ENCODE results near the gene CCSER1.
"Not testable (repeated sequence)": the region's sequence is repeated elsewhere in the genome, so short reads cannot be mapped to it uniquely, and the experiment has no call there.

Gene CCSER1

GRCh38 chr4:91154041-91154440 lies 1026.8 kb downstream of the CCSER1 start:
- not testable (repeated sequence) for H3K36me3 ChIP-seq (ENCODE audit: control insufficient read depth in 2 of 2, insufficient read depth in 2 of 2, low read length in 2 of 2); H3K27me3 ChIP-seq (ENCODE audit: control insufficient read depth in 1 of 2, insufficient read depth in 2 of 2, low read length in 2 of 2); H3K4me3 ChIP-seq (ENCODE audit: low read length in 2 of 2); H3K9ac ChIP-seq (ENCODE audit: low read length in 2 of 2); H3K9me3 ChIP-seq (ENCODE audit: control insufficient read depth in 2 of 2, low read length in 2 of 2); H3K27ac ChIP-seq (ENCODE audit: low read length); H3K4me1 ChIP-seq (ENCODE audit: control insufficient read depth, insufficient read depth, low read length)

GRCh38 chr4:91167864-91168653 lies 1040.9 kb downstream of the CCSER1 start:
- H3K4me3 ChIP-seq (ENCODE audit: low read length in 2 of 2); H3K9ac ChIP-seq (ENCODE audit: low read length in 2 of 2); H3K9me3 ChIP-seq (ENCODE audit: control insufficient read depth in 2 of 2, low read length in 2 of 2); H3K27me3 ChIP-seq (ENCODE audit: control insufficient read depth in 1 of 2, insufficient read depth in 2 of 2, low read length in 2 of 2); H3K4me1 ChIP-seq (ENCODE audit: control insufficient read depth, insufficient read depth, low read length); H3K27ac ChIP-seq (ENCODE audit: low read length); H3K36me3 ChIP-seq (ENCODE audit: control insufficient read depth in 2 of 2, insufficient read depth in 2 of 2, low read length in 2 of 2): not testable (repeated sequence)

- H3K27me3 ChIP-seq (ENCODE audit: control insufficient read depth in 1 of 2, insufficient read depth in 2 of 2, low read length in 2 of 2), result no peaks in the 10 kb centered on the region
- H3K36me3 ChIP-seq (ENCODE audit: control insufficient read depth in 2 of 2, insufficient read depth in 2 of 2, low read length in 2 of 2), result no peaks in the 10 kb centered on the region
- no peak overlapping the region for H3K9ac ChIP-seq (ENCODE audit: low read length in 2 of 2)
- H3K9me3 ChIP-seq (ENCODE audit: control insufficient read depth in 2 of 2, low read length in 2 of 2), result no peaks in the 10 kb centered on the region
- no peak overlapping the region for H3K4me3 ChIP-seq (ENCODE audit: low read length in 2 of 2)
- no peaks in the 10 kb centered on the region for H3K4me1 ChIP-seq (ENCODE audit: control insufficient read depth, insufficient read depth, low read length)
- no peak overlapping the region for H3K27ac ChIP-seq (ENCODE audit: low read length)
These were observed 1043.6 kb downstream of the CCSER1 start for GRCh38 chr4:91170768-91171167.

GRCh38 chr4:91171217-91171616 lies 1044.0 kb downstream of the CCSER1 start:
- no peak overlapping the region for H3K9ac ChIP-seq (ENCODE audit: low read length in 2 of 2)
- H3K27ac ChIP-seq (ENCODE audit: low read length), result no peak overlapping the region
- no peaks in the 10 kb centered on the region for H3K36me3 ChIP-seq (ENCODE audit: control insufficient read depth in 2 of 2, insufficient read depth in 2 of 2, low read length in 2 of 2)
- no peaks in the 10 kb centered on the region for H3K27me3 ChIP-seq (ENCODE audit: control insufficient read depth in 1 of 2, insufficient read depth in 2 of 2, low read length in 2 of 2)
- H3K4me1 ChIP-seq (ENCODE audit: control insufficient read depth, insufficient read depth, low read length), result no peaks in the 10 kb centered on the region
- H3K4me3 ChIP-seq (ENCODE audit: low read length in 2 of 2), result no peak overlapping the region
- H3K9me3 ChIP-seq (ENCODE audit: control insufficient read depth in 2 of 2, low read length in 2 of 2), result no peaks in the 10 kb centered on the region

- H3K4me3 ChIP-seq (ENCODE audit: low read length in 2 of 2); H3K27ac ChIP-seq (ENCODE audit: low read length); H3K36me3 ChIP-seq (ENCODE audit: control insufficient read depth in 2 of 2, insufficient read depth in 2 of 2, low read length in 2 of 2); H3K4me1 ChIP-seq (ENCODE audit: control insufficient read depth, insufficient read depth, low read length); H3K9ac ChIP-seq (ENCODE audit: low read length in 2 of 2); H3K27me3 ChIP-seq (ENCODE audit: control insufficient read depth in 1 of 2, insufficient read depth in 2 of 2, low read length in 2 of 2); H3K9me3 ChIP-seq (ENCODE audit: control insufficient read depth in 2 of 2, low read length in 2 of 2): not testable (repeated sequence)
These were observed 1057.9 kb downstream of the CCSER1 start for GRCh38 chr4:91185061-91185460.

GRCh38 chr4:91198951-91199350 lies 1071.8 kb downstream of the CCSER1 start:
- Histone ChIP-seq H3K4me1 (ENCODE audit: control insufficient read depth, insufficient read depth, low read length) (no peaks in the 10 kb centered on the region), H3K36me3 (ENCODE audit: control insufficient read depth in 2 of 2, insufficient read depth in 2 of 2, low read length in 2 of 2) (no peaks in the 10 kb centered on the region), H3K27me3 (ENCODE audit: control insufficient read depth in 1 of 2, insufficient read depth in 2 of 2, low read length in 2 of 2) (no peaks in the 10 kb centered on the region), H3K9ac (ENCODE audit: low read length in 2 of 2) (no peak overlapping the region), H3K4me3 (ENCODE audit: low read length in 2 of 2) (peak overlapping the region in 1 of 2 donors; percentile 30), H3K27ac (ENCODE audit: low read length) (no peak overlapping the region), H3K9me3 (ENCODE audit: control insufficient read depth in 2 of 2, low read length in 2 of 2) (no peaks in the 10 kb centered on the region)

- Histone ChIP-seq H3K27ac (ENCODE audit: low read length) (no peak overlapping the region), H3K4me3 (ENCODE audit: low read length in 2 of 2) (no peak overlapping the region), H3K36me3 (ENCODE audit: control insufficient read depth in 2 of 2, insufficient read depth in 2 of 2, low read length in 2 of 2) (no peaks in the 10 kb centered on the region), H3K27me3 (ENCODE audit: control insufficient read depth in 1 of 2, insufficient read depth in 2 of 2, low read length in 2 of 2) (no peaks in the 10 kb centered on the region), H3K9me3 (ENCODE audit: control insufficient read depth in 2 of 2, low read length in 2 of 2) (no peaks in the 10 kb centered on the region), H3K4me1 (ENCODE audit: control insufficient read depth, insufficient read depth, low read length) (no peaks in the 10 kb centered on the region), H3K9ac (ENCODE audit: low read length in 2 of 2) (no peak overlapping the region)
These were observed 1080.3 kb downstream of the CCSER1 start for GRCh38 chr4:91207535-91207934.

GRCh38 chr4:91212211-91212610 lies 1085.0 kb downstream of the CCSER1 start:
- Histone ChIP-seq H3K4me1 (ENCODE audit: control insufficient read depth, insufficient read depth, low read length) (no peaks in the 10 kb centered on the region), H3K9ac (ENCODE audit: low read length in 2 of 2) (no peak overlapping the region), H3K9me3 (ENCODE audit: control insufficient read depth in 2 of 2, low read length in 2 of 2) (no peaks in the 10 kb centered on the region), H3K27me3 (ENCODE audit: control insufficient read depth in 1 of 2, insufficient read depth in 2 of 2, low read length in 2 of 2) (no peaks in the 10 kb centered on the region), H3K27ac (ENCODE audit: low read length) (no peak overlapping the region), H3K36me3 (ENCODE audit: control insufficient read depth in 2 of 2, insufficient read depth in 2 of 2, low read length in 2 of 2) (no peaks in the 10 kb centered on the region), H3K4me3 (ENCODE audit: low read length in 2 of 2) (no peak overlapping the region)

GRCh38 chr4:91217831-91218403 lies 1090.7 kb downstream of the CCSER1 start:
- H3K4me1 ChIP-seq (ENCODE audit: control insufficient read depth, insufficient read depth, low read length); H3K9me3 ChIP-seq (ENCODE audit: control insufficient read depth in 2 of 2, low read length in 2 of 2); H3K9ac ChIP-seq (ENCODE audit: low read length in 2 of 2); H3K27me3 ChIP-seq (ENCODE audit: control insufficient read depth in 1 of 2, insufficient read depth in 2 of 2, low read length in 2 of 2); H3K4me3 ChIP-seq (ENCODE audit: low read length in 2 of 2); H3K27ac ChIP-seq (ENCODE audit: low read length); H3K36me3 ChIP-seq (ENCODE audit: control insufficient read depth in 2 of 2, insufficient read depth in 2 of 2, low read length in 2 of 2): not testable (repeated sequence)

- Histone ChIP-seq H3K27ac (ENCODE audit: low read length) (no peak overlapping the region), H3K4me1 (ENCODE audit: control insufficient read depth, insufficient read depth, low read length) (no peaks in the 10 kb centered on the region), H3K36me3 (ENCODE audit: control insufficient read depth in 2 of 2, insufficient read depth in 2 of 2, low read length in 2 of 2) (no peaks in the 10 kb centered on the region)
These were observed 1093.1 kb downstream of the CCSER1 start for GRCh38 chr4:91220315-91220714.

GRCh38 chr4:91222014-91222413 lies 1094.8 kb downstream of the CCSER1 start:
- Histone ChIP-seq H3K4me1 (ENCODE audit: control insufficient read depth, insufficient read depth, low read length) (no peaks in the 10 kb centered on the region), H3K36me3 (ENCODE audit: control insufficient read depth in 2 of 2, insufficient read depth in 2 of 2, low read length in 2 of 2) (no peaks in the 10 kb centered on the region), H3K9me3 (ENCODE audit: control insufficient read depth in 2 of 2, low read length in 2 of 2) (no peaks in the 10 kb centered on the region), H3K27me3 (ENCODE audit: control insufficient read depth in 1 of 2, insufficient read depth in 2 of 2, low read length in 2 of 2) (no peaks in the 10 kb centered on the region), H3K9ac (ENCODE audit: low read length in 2 of 2) (no peak overlapping the region), H3K4me3 (ENCODE audit: low read length in 2 of 2) (no peak overlapping the region), H3K27ac (ENCODE audit: low read length) (no peak overlapping the region)

More at GRCh38 chr4:91220315-91220714, 1093.1 kb downstream of the CCSER1 start:
- Histone ChIP-seq H3K9me3 (ENCODE audit: control insufficient read depth in 2 of 2, low read length in 2 of 2) (no peaks in the 10 kb centered on the region), H3K27me3 (ENCODE audit: control insufficient read depth in 1 of 2, insufficient read depth in 2 of 2, low read length in 2 of 2) (no peaks in the 10 kb centered on the region), H3K9ac (ENCODE audit: low read length in 2 of 2) (no peak overlapping the region), H3K4me3 (ENCODE audit: low read length in 2 of 2) (no peak overlapping the region)

All from stomach smooth muscle (tissue), 2 donors.